ENCODE data around the gene ANKRD55. TPM values are rescaled to one million over a fixed set of nuclear protein-coding genes. Genes with fewer than 3 reads are reported as not detected.

The ANKRD55 gene
- total RNA-seq, 1 experiment from 2014 or later, result not detected

DNA sequence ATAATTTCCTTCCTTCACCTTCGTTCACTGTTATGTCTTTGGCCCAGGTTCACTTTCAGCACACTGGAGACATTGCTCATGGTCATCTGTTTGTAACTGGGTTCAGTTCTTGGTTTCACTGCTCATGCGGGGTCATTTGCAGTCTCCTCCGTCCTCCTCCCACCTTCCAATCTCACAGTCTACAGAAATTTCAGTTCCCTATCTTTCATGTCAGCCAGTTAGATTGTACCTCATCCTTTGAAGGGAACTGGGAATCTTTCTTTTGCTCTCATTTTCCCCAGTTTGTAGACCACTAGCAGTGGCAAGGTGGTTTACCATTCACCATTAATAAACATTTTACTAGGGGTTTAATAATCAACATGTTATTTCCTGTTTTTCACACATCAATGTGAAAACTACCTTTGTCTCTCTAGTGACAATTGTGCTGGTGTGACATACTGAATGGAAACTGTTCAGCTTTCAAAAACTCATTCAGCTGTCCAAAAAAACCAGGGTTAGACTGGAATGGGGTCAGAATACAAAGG lies 137.5 kb downstream of the ANKRD55 start:
- TF ChIP-seq PREB (CRISPR knock-in tag; IDR thresholded peaks at IDR 0.05; ENCODE audit: borderline replicate concordance) (no peak), ZNF396 (CRISPR knock-in tag; IDR thresholded peaks at IDR 0.05; ENCODE audit: borderline replicate concordance) (no peak), ETV6 (CRISPR knock-in tag; IDR thresholded peaks at IDR 0.05) (no peak), NR3C1 (CRISPR knock-in tag; conservative IDR thresholded peaks at IDR 0.05; ENCODE audit: low read depth) (no peak), TP53 (CRISPR knock-in tag; IDR thresholded peaks at IDR 0.05) (no peak), ZNF532 (CRISPR knock-in tag; IDR thresholded peaks at IDR 0.05; ENCODE audit: borderline replicate concordance) (no peak), CBFB (CRISPR knock-in tag; IDR thresholded peaks at IDR 0.05; ENCODE audit: low read depth) (no peak), ARID4B (CRISPR knock-in tag; IDR thresholded peaks at IDR 0.05; ENCODE audit: borderline replicate concordance) (no peak), PRRX2 (CRISPR knock-in tag; IDR thresholded peaks at IDR 0.05) (no peak), TEAD1 (CRISPR knock-in tag; IDR thresholded peaks at IDR 0.05) (no peak), TCF7 (CRISPR knock-in tag; IDR thresholded peaks at IDR 0.05; ENCODE audit: low read depth) (no peak), AR (CRISPR knock-in tag; IDR thresholded peaks at IDR 0.05) (no peak), ZNF512 (CRISPR knock-in tag; IDR thresholded peaks at IDR 0.05; ENCODE audit: borderline replicate concordance) (no peak), SP1 (CRISPR knock-in tag; conservative IDR thresholded peaks at IDR 0.05) (no peak)
- TF ChIP-seq, protein P1, sequence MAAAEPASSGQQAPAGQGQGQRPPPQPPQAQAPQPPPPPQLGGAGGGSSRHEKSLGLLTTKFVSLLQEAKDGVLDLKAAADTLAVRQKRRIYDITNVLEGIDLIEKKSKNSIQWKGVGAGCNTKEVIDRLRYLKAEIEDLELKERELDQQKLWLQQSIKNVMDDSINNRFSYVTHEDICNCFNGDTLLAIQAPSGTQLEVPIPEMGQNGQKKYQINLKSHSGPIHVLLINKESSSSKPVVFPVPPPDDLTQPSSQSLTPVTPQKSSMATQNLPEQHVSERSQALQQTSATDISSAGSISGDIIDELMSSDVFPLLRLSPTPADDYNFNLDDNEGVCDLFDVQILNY (CRISPR knock-in tag; IDR thresholded peaks at IDR 0.05), result no peak
- TF ChIP-seq, protein P2, sequence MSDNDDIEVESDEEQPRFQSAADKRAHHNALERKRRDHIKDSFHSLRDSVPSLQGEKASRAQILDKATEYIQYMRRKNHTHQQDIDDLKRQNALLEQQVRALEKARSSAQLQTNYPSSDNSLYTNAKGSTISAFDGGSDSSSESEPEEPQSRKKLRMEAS (CRISPR knock-in tag; IDR thresholded peaks at IDR 0.05), result no peak
- Mint-ChIP-seq H3K36me3 (no peaks in the 10 kb centered on the region), H3K27ac (no peak overlapping the region), H3K4me1 (no peaks in the 10 kb centered on the region), H3K27me3 (ENCODE audit: low read depth) (no peaks in the 10 kb centered on the region), H3K4me3 (no peak overlapping the region), H3K9me3 (peaks cover under 1% of the 10 kb centered on the region)
- CTCF ChIA-PET, result no interaction called here
- POLR2A ChIA-PET, result no interaction called here
- ATAC-seq (no peak), DNase-seq (ENCODE audit: low spot score) (no peak)

Data from WTC11 (cell line).